HL-60 (cell line): ENCODE results near the gene EPB41.

Source experiments
- POLR2AphosphoS5 ChIP-seq: IDR thresholded peaks from 2 replicates; pipeline ENCODE4 v1.6.1; 2012; ENCODE audit warnings: low read depth
- TF ChIP-seq, protein P1 (sequence below): IDR thresholded peaks from one replicate; pipeline ENCODE4 v1.5.1; 2011; ENCODE audit warnings: low read length, control low read depth, inconsistent platforms; ENCODE audit not compliant: insufficient read depth

GRCh38 chr1:28917757-28918118, 3.4 kb downstream of the EPB41 start:
- TF ChIP-seq, protein P1, sequence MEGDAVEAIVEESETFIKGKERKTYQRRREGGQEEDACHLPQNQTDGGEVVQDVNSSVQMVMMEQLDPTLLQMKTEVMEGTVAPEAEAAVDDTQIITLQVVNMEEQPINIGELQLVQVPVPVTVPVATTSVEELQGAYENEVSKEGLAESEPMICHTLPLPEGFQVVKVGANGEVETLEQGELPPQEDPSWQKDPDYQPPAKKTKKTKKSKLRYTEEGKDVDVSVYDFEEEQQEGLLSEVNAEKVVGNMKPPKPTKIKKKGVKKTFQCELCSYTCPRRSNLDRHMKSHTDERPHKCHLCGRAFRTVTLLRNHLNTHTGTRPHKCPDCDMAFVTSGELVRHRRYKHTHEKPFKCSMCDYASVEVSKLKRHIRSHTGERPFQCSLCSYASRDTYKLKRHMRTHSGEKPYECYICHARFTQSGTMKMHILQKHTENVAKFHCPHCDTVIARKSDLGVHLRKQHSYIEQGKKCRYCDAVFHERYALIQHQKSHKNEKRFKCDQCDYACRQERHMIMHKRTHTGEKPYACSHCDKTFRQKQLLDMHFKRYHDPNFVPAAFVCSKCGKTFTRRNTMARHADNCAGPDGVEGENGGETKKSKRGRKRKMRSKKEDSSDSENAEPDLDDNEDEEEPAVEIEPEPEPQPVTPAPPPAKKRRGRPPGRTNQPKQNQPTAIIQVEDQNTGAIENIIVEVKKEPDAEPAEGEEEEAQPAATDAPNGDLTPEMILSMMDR, result no peak
- TF ChIP-seq POLR2AphosphoS5, result no peak
